ENCODE data around the gene PCSK6.
"Not testable (repeated sequence)": the region's sequence is repeated elsewhere in the genome, so short reads cannot be mapped to it uniquely, and the experiment has no call there.

Gene PCSK6

GRCh38 chr15:101461097-101461496 is 28.4 kb downstream of the PCSK6 start:
- no peak for DNase-seq (ENCODE audit: low read depth)

GRCh38 chr15:101459579-101460300 is 29.8 kb downstream of the PCSK6 start:
- DNase-seq (ENCODE audit: low read depth) = no peak

GRCh38 chr15:101458908-101459578 is 30.5 kb downstream of the PCSK6 start:
- no peak for DNase-seq (ENCODE audit: low read depth)

GRCh38 chr15:101458158-101458900 is 31.2 kb downstream of the PCSK6 start:
- DNase-seq (ENCODE audit: low read depth) = no peak

GRCh38 chr15:101457696-101458095 is 31.8 kb downstream of the PCSK6 start:
- no peak for DNase-seq (ENCODE audit: low read depth)

GRCh38 chr15:101456057-101456739 is 33.3 kb downstream of the PCSK6 start:
- DNase-seq (ENCODE audit: low read depth) = no peak

GRCh38 chr15:101455291-101456025 is 34.0 kb downstream of the PCSK6 start:
- no peak for DNase-seq (ENCODE audit: low read depth)

- DNase-seq (ENCODE audit: low read depth) = not testable (repeated sequence)
Measured at GRCh38 chr15:101454781-101455180, 34.7 kb downstream of the PCSK6 start.

- DNase-seq (ENCODE audit: low read depth) = no peak
Measured at GRCh38 chr15:101454365-101454764, 35.1 kb downstream of the PCSK6 start.

- no peak for DNase-seq (ENCODE audit: low read depth)
Measured at GRCh38 chr15:101453123-101454120, 36.1 kb downstream of the PCSK6 start.

- no peak for DNase-seq (ENCODE audit: low read depth)
Measured at GRCh38 chr15:101452572-101452971, 36.9 kb downstream of the PCSK6 start.

GRCh38 chr15:101451846-101452245 is 37.7 kb downstream of the PCSK6 start:
- DNase-seq (ENCODE audit: low read depth) = no peak

GRCh38 chr15:101451266-101451799 is 38.2 kb downstream of the PCSK6 start:
- no peak for DNase-seq (ENCODE audit: low read depth)

- DNase-seq (ENCODE audit: low read depth) = no peak
Measured at GRCh38 chr15:101450403-101451265, 38.9 kb downstream of the PCSK6 start.

GRCh38 chr15:101449471-101450402 is 39.8 kb downstream of the PCSK6 start:
- DNase-seq (ENCODE audit: low read depth) = no peak

GRCh38 chr15:101448336-101448735 is 41.2 kb downstream of the PCSK6 start:
- DNase-seq (ENCODE audit: low read depth) = no peak

- no peak for DNase-seq (ENCODE audit: low read depth)
Measured at GRCh38 chr15:101447561-101448071, 41.9 kb downstream of the PCSK6 start.

- DNase-seq (ENCODE audit: low read depth) = no peak
Measured at GRCh38 chr15:101447168-101447533, 42.4 kb downstream of the PCSK6 start.

Measured in HS-27A (cell line).